ENCODE results near the gene PLXDC2.

Gene PLXDC2

DNA sequence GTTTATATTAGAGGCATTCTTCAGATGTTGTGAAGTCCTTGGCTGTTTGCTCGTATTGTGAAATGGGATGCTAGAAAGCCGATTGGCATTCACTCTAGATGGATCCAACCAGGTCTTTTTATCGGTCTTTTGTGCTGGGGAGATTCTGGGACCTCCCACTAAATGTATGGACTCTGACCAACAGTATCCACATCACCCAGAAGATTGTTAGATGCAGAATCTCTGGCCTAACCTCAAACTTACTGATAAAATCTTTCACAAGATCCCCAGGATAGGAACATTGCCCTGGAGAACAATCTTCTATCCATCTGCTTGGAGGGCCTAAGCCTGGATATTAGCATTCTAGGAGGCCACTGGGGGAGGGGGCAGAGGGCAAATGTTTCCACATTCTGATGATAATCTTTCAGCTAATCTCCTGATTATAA lies 160.9 kb downstream of the PLXDC2 start:
- DNase-seq = no peak
- Mint-ChIP-seq H3K36me3 (ENCODE audit: low read depth) (peaks cover 34% of the 10 kb centered on the region), H3K4me3 (no peak overlapping the region), H3K27ac (no peak overlapping the region), H3K27me3 (ENCODE audit: low read depth, poor library complexity) (no peaks in the 10 kb centered on the region), H3K9me3 (peaks cover 22% of the 10 kb centered on the region), H3K4me1 (peaks cover 11% of the 10 kb centered on the region)
- TF ChIP-seq, protein P1, sequence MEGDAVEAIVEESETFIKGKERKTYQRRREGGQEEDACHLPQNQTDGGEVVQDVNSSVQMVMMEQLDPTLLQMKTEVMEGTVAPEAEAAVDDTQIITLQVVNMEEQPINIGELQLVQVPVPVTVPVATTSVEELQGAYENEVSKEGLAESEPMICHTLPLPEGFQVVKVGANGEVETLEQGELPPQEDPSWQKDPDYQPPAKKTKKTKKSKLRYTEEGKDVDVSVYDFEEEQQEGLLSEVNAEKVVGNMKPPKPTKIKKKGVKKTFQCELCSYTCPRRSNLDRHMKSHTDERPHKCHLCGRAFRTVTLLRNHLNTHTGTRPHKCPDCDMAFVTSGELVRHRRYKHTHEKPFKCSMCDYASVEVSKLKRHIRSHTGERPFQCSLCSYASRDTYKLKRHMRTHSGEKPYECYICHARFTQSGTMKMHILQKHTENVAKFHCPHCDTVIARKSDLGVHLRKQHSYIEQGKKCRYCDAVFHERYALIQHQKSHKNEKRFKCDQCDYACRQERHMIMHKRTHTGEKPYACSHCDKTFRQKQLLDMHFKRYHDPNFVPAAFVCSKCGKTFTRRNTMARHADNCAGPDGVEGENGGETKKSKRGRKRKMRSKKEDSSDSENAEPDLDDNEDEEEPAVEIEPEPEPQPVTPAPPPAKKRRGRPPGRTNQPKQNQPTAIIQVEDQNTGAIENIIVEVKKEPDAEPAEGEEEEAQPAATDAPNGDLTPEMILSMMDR (IDR thresholded peaks at IDR 0.05) = no peak

DNA sequence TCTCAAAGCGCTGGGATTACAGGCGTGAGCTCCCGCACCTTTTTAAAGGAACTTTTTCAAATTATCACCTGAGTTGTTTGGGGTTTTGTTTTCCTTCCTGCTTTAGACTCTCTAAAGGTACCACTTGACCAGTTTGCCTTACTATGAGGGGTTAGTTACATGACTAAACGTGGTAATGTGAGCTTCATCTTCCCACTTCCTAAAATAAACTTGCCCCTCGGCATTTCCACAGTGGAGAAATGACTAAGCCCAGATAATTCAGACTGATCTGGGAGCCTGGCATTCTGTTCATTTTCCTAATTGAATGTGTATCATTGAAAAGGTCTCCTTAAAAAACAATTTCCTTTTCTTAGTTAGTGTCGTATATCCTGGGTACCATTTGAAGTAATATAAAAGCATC lies 163.4 kb downstream of the PLXDC2 start:
- Mint-ChIP-seq H3K9me3 (peaks cover 22% of the 10 kb centered on the region), H3K27ac (no peak overlapping the region), H3K4me3 (no peak overlapping the region), H3K27me3 (ENCODE audit: low read depth, poor library complexity) (no peaks in the 10 kb centered on the region), H3K4me1 (peaks cover 24% of the 10 kb centered on the region), H3K36me3 (ENCODE audit: low read depth) (peaks cover 28% of the 10 kb centered on the region)
- DNase-seq = no peak
- TF ChIP-seq, protein P1 (IDR thresholded peaks at IDR 0.05) = no peak

GRCh38 chr10:19983880-19984565 lies 167.8 kb downstream of the PLXDC2 start:
- H3K4me3 Mint-ChIP-seq = no peak overlapping the region
- TF ChIP-seq, protein P1 (IDR thresholded peaks at IDR 0.05) = no peak
- no peak overlapping the region for H3K27ac Mint-ChIP-seq
- no peaks in the 10 kb centered on the region for H3K27me3 Mint-ChIP-seq (ENCODE audit: low read depth, poor library complexity)
- no peaks in the 10 kb centered on the region for H3K36me3 Mint-ChIP-seq (ENCODE audit: low read depth)
- peaks cover 45% of the 10 kb centered on the region for H3K4me1 Mint-ChIP-seq
- peaks cover 4% of the 10 kb centered on the region for H3K9me3 Mint-ChIP-seq
- no peak for DNase-seq

GRCh38 chr10:19985745-19986144 lies 169.5 kb downstream of the PLXDC2 start:
- H3K27me3 Mint-ChIP-seq (ENCODE audit: low read depth, poor library complexity) = no peaks in the 10 kb centered on the region
- peaks cover 34% of the 10 kb centered on the region for H3K4me1 Mint-ChIP-seq
- peaks cover 4% of the 10 kb centered on the region for H3K9me3 Mint-ChIP-seq
- no peaks in the 10 kb centered on the region for H3K36me3 Mint-ChIP-seq (ENCODE audit: low read depth)
- no peak overlapping the region for H3K27ac Mint-ChIP-seq
- H3K4me3 Mint-ChIP-seq = no peak overlapping the region
- TF ChIP-seq, protein P1 (IDR thresholded peaks at IDR 0.05) = no peak
- no peak for DNase-seq

DNA sequence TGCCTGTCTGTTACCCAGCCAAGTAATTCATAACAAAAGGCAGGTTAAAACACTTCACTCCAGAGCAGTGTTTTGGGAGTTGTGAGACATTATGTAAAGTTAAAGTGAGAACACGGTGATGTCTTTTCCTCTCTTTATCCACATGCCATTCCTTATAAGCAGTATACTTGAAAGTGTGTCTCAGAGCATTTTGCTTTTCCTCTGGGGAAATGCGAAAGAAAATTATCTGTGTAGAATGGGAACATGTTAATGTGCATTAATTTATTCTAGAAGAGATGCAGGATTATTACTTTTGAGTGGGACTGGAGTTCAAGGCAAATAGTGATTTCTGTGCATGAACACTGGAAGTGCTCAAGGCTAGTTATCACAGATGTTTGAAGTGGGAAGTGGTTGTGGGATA lies 170.4 kb downstream of the PLXDC2 start:
- Mint-ChIP-seq H3K27ac (no peak overlapping the region), H3K27me3 (ENCODE audit: low read depth, poor library complexity) (no peaks in the 10 kb centered on the region), H3K4me1 (peaks cover 34% of the 10 kb centered on the region), H3K4me3 (no peak overlapping the region), H3K9me3 (peaks cover 4% of the 10 kb centered on the region), H3K36me3 (ENCODE audit: low read depth) (no peaks in the 10 kb centered on the region)
- TF ChIP-seq, protein P1 (IDR thresholded peaks at IDR 0.05) = no peak
- DNase-seq = no peak

DNA sequence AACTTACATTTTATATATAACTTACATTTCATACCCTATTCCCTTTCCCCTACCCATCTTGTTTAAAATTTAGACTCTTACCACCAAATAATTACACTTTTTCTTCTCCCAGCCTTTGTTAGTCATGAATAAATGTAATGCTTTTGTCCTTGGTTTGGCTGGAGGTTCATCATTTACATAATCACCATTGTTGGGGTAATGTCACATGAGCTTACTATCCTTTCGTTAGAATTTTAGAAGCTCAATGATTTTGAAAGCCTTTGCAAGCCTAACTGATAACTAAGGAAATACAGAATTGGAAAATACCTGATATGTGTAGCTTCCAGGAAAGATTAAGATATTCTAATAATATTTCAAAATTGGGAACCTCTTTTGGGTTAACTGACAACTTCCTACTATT lies 171.7 kb downstream of the PLXDC2 start:
- Mint-ChIP-seq H3K4me3 (no peak overlapping the region), H3K4me1 (peaks cover 34% of the 10 kb centered on the region), H3K27me3 (ENCODE audit: low read depth, poor library complexity) (no peaks in the 10 kb centered on the region), H3K27ac (no peak overlapping the region), H3K36me3 (ENCODE audit: low read depth) (no peaks in the 10 kb centered on the region), H3K9me3 (peaks cover 4% of the 10 kb centered on the region)
- no peak for DNase-seq
- TF ChIP-seq, protein P1 (IDR thresholded peaks at IDR 0.05) = no peak
